ENCODE measurements around the gene CHP1.
A peak's percentile ranks its signal among the peaks of the same experiment; 100 is the strongest.

CHP1 gene

GRCh38 chr15:41254560-41254959 lies 23.5 kb downstream of the CHP1 start:
- Histone ChIP-seq H3K9ac (ENCODE audit: low read length) (no peak overlapping the region), H4K8ac (ENCODE audit: low read depth, low read length) (no peak overlapping the region), H3K18ac (ENCODE audit: low read length) (no peak overlapping the region), H3K14ac (ENCODE audit: low read length) (no peak overlapping the region), H3K23ac (ENCODE audit: low read length) (no peak overlapping the region), H3K4me2 (ENCODE audit: low read length) (no peak overlapping the region), H3K4ac (ENCODE audit: low read depth, low read length) (no peak overlapping the region), H4K12ac (ENCODE audit: low read depth, low read length) (no peak overlapping the region), H4K91ac (ENCODE audit: low read depth, low read length) (no peak overlapping the region), H2BK5ac (ENCODE audit: low read depth, low read length, poor library complexity) (no peak overlapping the region), H2BK120ac (ENCODE audit: insufficient read depth, low read length, poor library complexity) (no peak overlapping the region), H2AFZ (ENCODE audit: insufficient read depth, low read length, poor library complexity) (no peak overlapping the region), H2AK5ac (ENCODE audit: low read length) (no peak overlapping the region), H3K79me2 (ENCODE audit: control insufficient read depth, insufficient read depth, low read length, poor library complexity) (no peaks in the 10 kb centered on the region), H3K27me3 (ENCODE audit: insufficient read depth, low read length) (no peaks in the 10 kb centered on the region), H3K4me3 (ENCODE audit: low read depth, low read length) (no peak overlapping the region), H3K27ac (ENCODE audit: low read depth, low read length) (no peak overlapping the region), H3K9me3 (ENCODE audit: insufficient read depth, low read depth, low read length) (no peaks in the 10 kb centered on the region), H3K36me3 (ENCODE audit: control insufficient read depth in 1 of 2, insufficient read depth in 2 of 2, low read length in 2 of 2) (peaks cover 7 to 12% of the 10 kb centered on the region in 2 experiments), H3K79me1 (ENCODE audit: low read length) (no peaks in the 10 kb centered on the region), H2BK12ac (ENCODE audit: low read length) (no peak overlapping the region), H3K4me1 (ENCODE audit: control insufficient read depth in 1 of 2, insufficient read depth in 2 of 2, low read length in 2 of 2) (no peaks in the 10 kb centered on the region)
- DNase-seq = no peak
- no CpG with 5 or more reads among the region's 4 CpGs for WGBS (ENCODE audit: extremely low coverage, insufficient coverage, insufficient read length)

- H2AK5ac ChIP-seq (ENCODE audit: low read length) = no peak overlapping the region
- no peak overlapping the region for H3K9ac ChIP-seq (ENCODE audit: low read length)
- no peak overlapping the region for H4K8ac ChIP-seq (ENCODE audit: low read depth, low read length)
- H3K79me2 ChIP-seq (ENCODE audit: control insufficient read depth, insufficient read depth, low read length, poor library complexity) = no peaks in the 10 kb centered on the region
- H2AFZ ChIP-seq (ENCODE audit: insufficient read depth, low read length, poor library complexity) = no peak overlapping the region
- H3K18ac ChIP-seq (ENCODE audit: low read length) = no peak overlapping the region
- no peak overlapping the region for H3K27ac ChIP-seq (ENCODE audit: low read depth, low read length)
- no peak overlapping the region for H2BK12ac ChIP-seq (ENCODE audit: low read length)
- H3K14ac ChIP-seq (ENCODE audit: low read length) = no peak overlapping the region
- H4K12ac ChIP-seq (ENCODE audit: low read depth, low read length) = no peak overlapping the region
- no peak overlapping the region for H3K4me3 ChIP-seq (ENCODE audit: low read depth, low read length)
- peaks cover 0 to 2% of the 10 kb centered on the region in 2 experiments for H3K4me1 ChIP-seq (ENCODE audit: control insufficient read depth in 1 of 2, insufficient read depth in 2 of 2, low read length in 2 of 2)
- no peak overlapping the region for H4K91ac ChIP-seq (ENCODE audit: low read depth, low read length)
- no peaks in the 10 kb centered on the region for H3K79me1 ChIP-seq (ENCODE audit: low read length)
- no peak for DNase-seq
- no peak overlapping the region for H2BK5ac ChIP-seq (ENCODE audit: low read depth, low read length, poor library complexity)
- H3K36me3 ChIP-seq (ENCODE audit: control insufficient read depth in 1 of 2, insufficient read depth in 2 of 2, low read length in 2 of 2) = peaks cover 11 to 15% of the 10 kb centered on the region in 2 experiments
- H3K4ac ChIP-seq (ENCODE audit: low read depth, low read length) = no peak overlapping the region
- H2BK120ac ChIP-seq (ENCODE audit: insufficient read depth, low read length, poor library complexity) = no peak overlapping the region
- no CpG with 5 or more reads among the region's 3 CpGs for WGBS (ENCODE audit: extremely low coverage, insufficient coverage, insufficient read length)
- H3K9me3 ChIP-seq (ENCODE audit: insufficient read depth, low read depth, low read length) = no peaks in the 10 kb centered on the region
- H3K23ac ChIP-seq (ENCODE audit: low read length) = no peak overlapping the region
- H3K4me2 ChIP-seq (ENCODE audit: low read length) = no peak overlapping the region
- H3K27me3 ChIP-seq (ENCODE audit: insufficient read depth, low read length) = no peaks in the 10 kb centered on the region
Measured at GRCh38 chr15:41256103-41256502, 25.0 kb downstream of the CHP1 start.

- no peak overlapping the region for H3K27ac ChIP-seq (ENCODE audit: low read depth, low read length)
- H3K4me2 ChIP-seq (ENCODE audit: low read length) = no peak overlapping the region
- no peak overlapping the region for H3K14ac ChIP-seq (ENCODE audit: low read length)
- no peak overlapping the region for H2BK120ac ChIP-seq (ENCODE audit: insufficient read depth, low read length, poor library complexity)
- H3K79me2 ChIP-seq (ENCODE audit: control insufficient read depth, insufficient read depth, low read length, poor library complexity) = no peaks in the 10 kb centered on the region
- H3K4me3 ChIP-seq (ENCODE audit: low read depth, low read length) = no peak overlapping the region
- no peak overlapping the region for H2BK5ac ChIP-seq (ENCODE audit: low read depth, low read length, poor library complexity)
- no peak overlapping the region for H3K18ac ChIP-seq (ENCODE audit: low read length)
- H3K27me3 ChIP-seq (ENCODE audit: insufficient read depth, low read length) = no peaks in the 10 kb centered on the region
- H3K36me3 ChIP-seq (ENCODE audit: control insufficient read depth in 1 of 2, insufficient read depth in 2 of 2, low read length in 2 of 2) = peaks cover 11 to 12% of the 10 kb centered on the region in 2 experiments
- no peak overlapping the region for H3K4ac ChIP-seq (ENCODE audit: low read depth, low read length)
- H3K4me1 ChIP-seq (ENCODE audit: control insufficient read depth in 1 of 2, insufficient read depth in 2 of 2, low read length in 2 of 2) = peaks cover 0 to 2% of the 10 kb centered on the region in 2 experiments
- H3K79me1 ChIP-seq (ENCODE audit: low read length) = no peaks in the 10 kb centered on the region
- H2AK5ac ChIP-seq (ENCODE audit: low read length) = no peak overlapping the region
- no peak overlapping the region for H2AFZ ChIP-seq (ENCODE audit: insufficient read depth, low read length, poor library complexity)
- H3K23ac ChIP-seq (ENCODE audit: low read length) = no peak overlapping the region
- H3K9me3 ChIP-seq (ENCODE audit: insufficient read depth, low read depth, low read length) = no peaks in the 10 kb centered on the region
- WGBS (ENCODE audit: extremely low coverage, insufficient coverage, insufficient read length) = no CpG with 5 or more reads among the region's 5 CpGs
- no peak for DNase-seq
- H4K91ac ChIP-seq (ENCODE audit: low read depth, low read length) = no peak overlapping the region
- no peak overlapping the region for H4K8ac ChIP-seq (ENCODE audit: low read depth, low read length)
- H3K9ac ChIP-seq (ENCODE audit: low read length) = peak overlapping the region; percentile 49
- no peak overlapping the region for H2BK12ac ChIP-seq (ENCODE audit: low read length)
- no peak overlapping the region for H4K12ac ChIP-seq (ENCODE audit: low read depth, low read length)
Measured at GRCh38 chr15:41256577-41257038, 25.5 kb downstream of the CHP1 start.

- no peak overlapping the region for H2BK5ac ChIP-seq (ENCODE audit: low read depth, low read length, poor library complexity)
- no peak overlapping the region for H3K4me3 ChIP-seq (ENCODE audit: low read depth, low read length)
- no peak overlapping the region for H3K18ac ChIP-seq (ENCODE audit: low read length)
- no peaks in the 10 kb centered on the region for H3K79me2 ChIP-seq (ENCODE audit: control insufficient read depth, insufficient read depth, low read length, poor library complexity)
- H3K4ac ChIP-seq (ENCODE audit: low read depth, low read length) = no peak overlapping the region
- no peak overlapping the region for H3K27ac ChIP-seq (ENCODE audit: low read depth, low read length)
- DNase-seq = peak in 1 of 2 donors; percentile 42
- H3K27me3 ChIP-seq (ENCODE audit: insufficient read depth, low read length) = no peaks in the 10 kb centered on the region
- H4K91ac ChIP-seq (ENCODE audit: low read depth, low read length) = no peak overlapping the region
- no peak overlapping the region for H3K9ac ChIP-seq (ENCODE audit: low read length)
- H3K36me3 ChIP-seq (ENCODE audit: control insufficient read depth in 1 of 2, insufficient read depth in 2 of 2, low read length in 2 of 2) = peaks cover 11 to 12% of the 10 kb centered on the region in 2 experiments
- H3K14ac ChIP-seq (ENCODE audit: low read length) = no peak overlapping the region
- no peak overlapping the region for H2BK12ac ChIP-seq (ENCODE audit: low read length)
- no CpG with 5 or more reads among the region's 3 CpGs for WGBS (ENCODE audit: extremely low coverage, insufficient coverage, insufficient read length)
- H2AFZ ChIP-seq (ENCODE audit: insufficient read depth, low read length, poor library complexity) = no peak overlapping the region
- no peak overlapping the region for H4K12ac ChIP-seq (ENCODE audit: low read depth, low read length)
- H3K79me1 ChIP-seq (ENCODE audit: low read length) = no peaks in the 10 kb centered on the region
- no peak overlapping the region for H2BK120ac ChIP-seq (ENCODE audit: insufficient read depth, low read length, poor library complexity)
- H2AK5ac ChIP-seq (ENCODE audit: low read length) = no peak overlapping the region
- peaks cover 0 to 2% of the 10 kb centered on the region in 2 experiments for H3K4me1 ChIP-seq (ENCODE audit: control insufficient read depth in 1 of 2, insufficient read depth in 2 of 2, low read length in 2 of 2)
- H3K23ac ChIP-seq (ENCODE audit: low read length) = no peak overlapping the region
- H3K4me2 ChIP-seq (ENCODE audit: low read length) = no peak overlapping the region
- no peak overlapping the region for H4K8ac ChIP-seq (ENCODE audit: low read depth, low read length)
- no peaks in the 10 kb centered on the region for H3K9me3 ChIP-seq (ENCODE audit: insufficient read depth, low read depth, low read length)
Measured at GRCh38 chr15:41258750-41259471, 27.8 kb downstream of the CHP1 start.

Measured in trophoblast cell (in vitro differentiated cells and primary cell).